NCI-H1417 treated with DMSO at 0.1 percent for 48 hours (cell line): ENCODE results near the gene HSPA5.
A peak's percentile ranks its signal among the peaks of the same experiment; 100 is the strongest.

Source experiments
- DNase-seq: peaks from one replicate; lab custom pipeline; 2025; lab: John Stamatoyannopoulos, UW

HSPA5 gene

GRCh38 chr9:125189361-125190289 lies 51.5 kb downstream of the HSPA5 start, which contains the start of gene PPP6C:
Gene PPP6C (minus strand): TSS chr9:125189803. CDS start chr9:125189718, 85 bp downstream.
- DNase-seq, result peak; percentile 84

- no peak for DNase-seq
Measured at GRCh38 chr9:125189011-125189360, 52.2 kb downstream of the HSPA5 start.
